ENCODE data around the gene SMPD2.

Gene SMPD2

DNA sequence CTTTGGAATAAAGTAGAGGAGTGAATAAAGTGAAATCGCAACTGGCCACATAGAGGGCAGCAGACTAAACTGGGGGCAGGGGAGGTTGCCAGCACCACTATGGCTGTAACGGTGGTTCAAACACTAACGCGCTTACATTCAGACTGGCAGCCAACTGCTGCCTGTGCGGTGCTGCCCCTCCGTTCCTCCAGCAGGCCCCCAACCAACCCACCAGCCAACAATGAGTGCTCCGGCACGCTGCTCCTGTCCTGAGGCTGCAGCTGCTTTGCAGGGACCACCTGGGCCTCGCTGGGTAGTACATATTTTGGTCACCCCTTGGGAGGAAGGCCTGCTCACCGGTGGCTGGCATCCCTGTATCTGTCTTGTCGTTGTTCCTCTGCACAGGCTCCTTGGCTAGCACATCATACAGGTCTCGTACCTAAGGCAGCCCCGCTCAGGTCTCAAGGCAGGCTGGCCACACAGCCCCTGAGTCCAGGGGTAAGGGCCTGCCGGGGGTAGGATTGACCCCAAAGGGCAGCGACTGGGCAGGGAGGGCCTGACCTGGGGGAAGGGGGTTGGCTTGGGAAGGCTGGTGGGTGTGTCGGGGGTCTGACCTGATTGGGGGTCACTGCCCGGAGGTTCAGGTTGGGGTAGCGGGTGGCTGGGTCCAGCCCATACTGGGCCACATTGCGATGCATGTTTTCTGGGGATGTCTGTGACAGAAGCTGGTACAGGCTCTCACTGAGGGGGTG lies 8.7 kb downstream of the SMPD2 start:
- no peak overlapping the region for H3K4ac ChIP-seq (ENCODE audit: low read depth, low read length)

DNA sequence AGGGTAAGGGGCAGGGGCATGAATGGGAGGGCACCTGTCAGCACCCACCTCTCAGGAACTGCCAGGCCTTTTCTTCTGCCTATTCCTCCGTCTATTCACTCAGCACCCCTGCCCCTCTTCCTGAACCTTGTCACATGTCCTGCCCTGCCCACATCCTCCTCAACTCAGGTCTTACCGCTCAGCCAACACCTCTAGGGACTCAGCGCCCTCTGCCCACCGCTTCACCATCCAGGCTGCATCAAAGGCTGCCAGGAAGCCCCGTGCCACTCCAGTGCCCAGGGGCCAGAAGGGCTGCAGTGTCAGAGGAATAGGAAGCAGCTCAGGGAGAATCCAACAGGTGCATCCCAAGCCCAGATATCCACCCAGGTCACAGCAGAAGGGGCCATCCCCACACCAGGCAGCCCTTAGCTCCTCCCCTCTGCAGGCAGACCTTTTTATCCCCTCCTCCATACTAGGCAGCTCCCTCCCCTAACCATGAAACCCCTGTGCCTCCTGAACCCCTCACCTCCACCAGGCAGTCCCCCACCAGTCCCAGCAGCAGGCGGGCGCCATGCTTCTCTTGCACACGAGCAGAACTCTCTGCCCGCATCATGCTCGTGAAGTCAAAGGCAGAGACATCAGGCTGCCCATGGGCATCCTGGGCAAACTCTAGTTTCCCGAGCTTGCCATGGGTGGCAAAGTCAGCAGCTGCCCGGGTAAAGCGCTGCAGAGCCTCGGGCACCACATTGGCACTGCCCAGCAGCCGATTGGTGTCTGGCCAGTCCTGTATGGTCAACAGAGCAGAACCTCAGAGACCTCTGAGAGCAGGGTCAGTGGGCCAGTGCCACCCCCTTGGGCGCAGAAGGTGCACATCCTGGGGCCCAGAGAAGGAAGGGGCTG lies 9.5 kb downstream of the SMPD2 start:
- H3K79me2 ChIP-seq (ENCODE audit: control insufficient read depth, insufficient read depth, low read length, poor library complexity): no peaks in the 10 kb centered on the region
- H3K23ac ChIP-seq (ENCODE audit: low read length): no peak overlapping the region
- H3K4me2 ChIP-seq (ENCODE audit: low read length): no peak overlapping the region
- H3K14ac ChIP-seq (ENCODE audit: low read length): no peak overlapping the region
- H2BK12ac ChIP-seq (ENCODE audit: low read length): no peak overlapping the region
- peaks cover 2% of the 10 kb centered on the region for H3K79me1 ChIP-seq (ENCODE audit: low read length)
- no peak overlapping the region for H3K4me3 ChIP-seq (ENCODE audit: low read depth, low read length)
- H3K27me3 ChIP-seq (ENCODE audit: insufficient read depth, low read length): no peaks in the 10 kb centered on the region
- H2BK120ac ChIP-seq (ENCODE audit: insufficient read depth, low read length, poor library complexity): no peak overlapping the region
- no peak overlapping the region for H2AK5ac ChIP-seq (ENCODE audit: low read length)
- no peak overlapping the region for H3K18ac ChIP-seq (ENCODE audit: low read length)
- H3K9me3 ChIP-seq (ENCODE audit: insufficient read depth, low read depth, low read length): no peaks in the 10 kb centered on the region
- no peak overlapping the region for H4K12ac ChIP-seq (ENCODE audit: low read depth, low read length)
- H3K4me1 ChIP-seq (ENCODE audit: control insufficient read depth in 1 of 2, insufficient read depth in 2 of 2, low read length in 2 of 2): peaks cover 0 to 3% of the 10 kb centered on the region in 2 experiments
- H3K4ac ChIP-seq (ENCODE audit: low read depth, low read length): no peak overlapping the region
- no peak for DNase-seq
- H2AFZ ChIP-seq (ENCODE audit: insufficient read depth, low read length, poor library complexity): no peak overlapping the region
- no peak overlapping the region for H3K27ac ChIP-seq (ENCODE audit: low read depth, low read length)
- no peak overlapping the region for H3K9ac ChIP-seq (ENCODE audit: low read length)
- peaks cover 54 to 63% of the 10 kb centered on the region in 2 experiments for H3K36me3 ChIP-seq (ENCODE audit: control insufficient read depth in 1 of 2, insufficient read depth in 2 of 2, low read length in 2 of 2)
- WGBS (ENCODE audit: extremely low coverage, insufficient coverage, insufficient read length): no CpG with 5 or more reads among the region's 16 CpGs
- no peak overlapping the region for H2BK5ac ChIP-seq (ENCODE audit: low read depth, low read length, poor library complexity)
- H4K8ac ChIP-seq (ENCODE audit: low read depth, low read length): no peak overlapping the region
- no peak overlapping the region for H4K91ac ChIP-seq (ENCODE audit: low read depth, low read length)

More for the DNA sequence above, 8.7 kb downstream of the SMPD2 start:
- Histone ChIP-seq H3K18ac (ENCODE audit: low read length) (no peak overlapping the region), H2BK5ac (ENCODE audit: low read depth, low read length, poor library complexity) (no peak overlapping the region), H3K23ac (ENCODE audit: low read length) (no peak overlapping the region), H2BK12ac (ENCODE audit: low read length) (no peak overlapping the region), H3K4me1 (ENCODE audit: control insufficient read depth in 1 of 2, insufficient read depth in 2 of 2, low read length in 2 of 2) (no peaks in the 10 kb centered on the region), H2BK120ac (ENCODE audit: insufficient read depth, low read length, poor library complexity) (no peak overlapping the region), H2AK5ac (ENCODE audit: low read length) (no peak overlapping the region), H3K79me2 (ENCODE audit: control insufficient read depth, insufficient read depth, low read length, poor library complexity) (no peaks in the 10 kb centered on the region), H4K8ac (ENCODE audit: low read depth, low read length) (no peak overlapping the region), H3K9me3 (ENCODE audit: insufficient read depth, low read depth, low read length) (no peaks in the 10 kb centered on the region), H3K79me1 (ENCODE audit: low read length) (no peaks in the 10 kb centered on the region), H2AFZ (ENCODE audit: insufficient read depth, low read length, poor library complexity) (no peak overlapping the region), H3K9ac (ENCODE audit: low read length) (no peak overlapping the region), H3K14ac (ENCODE audit: low read length) (no peak overlapping the region), H4K91ac (ENCODE audit: low read depth, low read length) (no peak overlapping the region), H4K12ac (ENCODE audit: low read depth, low read length) (no peak overlapping the region), H3K4me3 (ENCODE audit: low read depth, low read length) (no peak overlapping the region), H3K36me3 (ENCODE audit: control insufficient read depth in 1 of 2, insufficient read depth in 2 of 2, low read length in 2 of 2) (peaks cover 62 to 71% of the 10 kb centered on the region in 2 experiments), H3K27ac (ENCODE audit: low read depth, low read length) (no peak overlapping the region), H3K27me3 (ENCODE audit: insufficient read depth, low read length) (no peaks in the 10 kb centered on the region), H3K4me2 (ENCODE audit: low read length) (no peak overlapping the region)
- DNase-seq: no peak
- no CpG with 5 or more reads among the region's 19 CpGs for WGBS (ENCODE audit: extremely low coverage, insufficient coverage, insufficient read length)

DNA sequence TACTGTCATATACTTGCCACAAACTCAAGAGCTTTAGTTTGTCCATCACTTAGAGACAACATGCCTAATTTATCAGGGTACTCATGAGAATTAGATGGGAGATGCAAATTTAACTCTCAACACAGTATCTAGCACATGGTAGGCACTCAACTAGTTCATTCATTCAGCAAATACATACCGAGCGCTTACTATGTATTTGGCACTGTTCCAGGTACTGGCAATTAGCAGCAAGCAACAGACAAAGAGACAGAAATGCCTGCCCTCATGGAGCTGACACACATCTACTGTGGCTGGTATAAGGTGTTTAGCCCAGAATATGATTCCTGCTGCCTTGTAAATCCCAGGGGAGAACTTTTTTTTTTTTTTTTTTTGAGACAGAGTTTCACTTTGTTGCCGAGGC lies 10.3 kb downstream of the SMPD2 start:
- Histone ChIP-seq H3K4me1 (ENCODE audit: control insufficient read depth in 1 of 2, insufficient read depth in 2 of 2, low read length in 2 of 2) (peaks cover 0 to 3% of the 10 kb centered on the region in 2 experiments), H3K4ac (ENCODE audit: low read depth, low read length) (no peak overlapping the region), H3K79me1 (ENCODE audit: low read length) (peaks cover 7% of the 10 kb centered on the region), H2BK5ac (ENCODE audit: low read depth, low read length, poor library complexity) (no peak overlapping the region), H3K4me2 (ENCODE audit: low read length) (no peak overlapping the region), H2BK12ac (ENCODE audit: low read length) (no peak overlapping the region), H3K9ac (ENCODE audit: low read length) (no peak overlapping the region), H2BK120ac (ENCODE audit: insufficient read depth, low read length, poor library complexity) (no peak overlapping the region), H3K9me3 (ENCODE audit: insufficient read depth, low read depth, low read length) (no peaks in the 10 kb centered on the region), H3K23ac (ENCODE audit: low read length) (no peak overlapping the region), H4K91ac (ENCODE audit: low read depth, low read length) (no peak overlapping the region), H3K27me3 (ENCODE audit: insufficient read depth, low read length) (no peaks in the 10 kb centered on the region), H2AK5ac (ENCODE audit: low read length) (no peak overlapping the region), H4K8ac (ENCODE audit: low read depth, low read length) (no peak overlapping the region), H2AFZ (ENCODE audit: insufficient read depth, low read length, poor library complexity) (no peak overlapping the region), H3K14ac (ENCODE audit: low read length) (no peak overlapping the region), H3K27ac (ENCODE audit: low read depth, low read length) (no peak overlapping the region), H3K36me3 (ENCODE audit: control insufficient read depth in 1 of 2, insufficient read depth in 2 of 2, low read length in 2 of 2) (peaks cover 46 to 56% of the 10 kb centered on the region in 2 experiments), H3K18ac (ENCODE audit: low read length) (no peak overlapping the region), H4K12ac (ENCODE audit: low read depth, low read length) (no peak overlapping the region), H3K4me3 (ENCODE audit: low read depth, low read length) (no peak overlapping the region), H3K79me2 (ENCODE audit: control insufficient read depth, insufficient read depth, low read length, poor library complexity) (peaks cover 4% of the 10 kb centered on the region)
- no peak for DNase-seq
- no CpG with 5 or more reads among the region's 3 CpGs for WGBS (ENCODE audit: extremely low coverage, insufficient coverage, insufficient read length)

DNA sequence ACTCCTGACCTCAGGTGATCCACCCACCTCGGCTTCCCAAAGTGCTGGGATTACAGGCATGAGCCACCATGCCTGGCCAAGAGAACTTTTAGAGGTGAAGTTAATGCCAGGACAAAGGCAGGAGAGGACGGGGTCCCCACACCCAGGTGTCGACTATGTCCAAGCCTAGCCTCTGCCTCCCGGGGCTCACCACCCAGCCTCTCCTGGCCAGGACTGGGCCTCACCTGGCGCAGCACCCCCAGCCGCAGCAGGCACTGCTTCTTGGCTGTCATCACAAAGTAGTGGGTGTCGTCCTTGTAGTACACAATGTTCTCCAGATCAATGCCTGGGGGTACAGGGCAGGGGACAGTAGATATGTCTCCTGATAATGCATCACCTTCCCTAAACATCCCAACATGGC lies 10.9 kb downstream of the SMPD2 start:
- no peak overlapping the region for H2BK5ac ChIP-seq (ENCODE audit: low read depth, low read length, poor library complexity)
- peaks cover 1% of the 10 kb centered on the region for H3K9me3 ChIP-seq (ENCODE audit: insufficient read depth, low read depth, low read length)
- no peak overlapping the region for H3K23ac ChIP-seq (ENCODE audit: low read length)
- H3K4me2 ChIP-seq (ENCODE audit: low read length): no peak overlapping the region
- WGBS (ENCODE audit: extremely low coverage, insufficient coverage, insufficient read length): no CpG with 5 or more reads among the region's 7 CpGs
- no peak overlapping the region for H2AK5ac ChIP-seq (ENCODE audit: low read length)
- H3K4me1 ChIP-seq (ENCODE audit: control insufficient read depth in 1 of 2, insufficient read depth in 2 of 2, low read length in 2 of 2): peaks cover 3 to 8% of the 10 kb centered on the region in 2 experiments
- H3K27ac ChIP-seq (ENCODE audit: low read depth, low read length): no peak overlapping the region
- peaks cover 9% of the 10 kb centered on the region for H3K79me1 ChIP-seq (ENCODE audit: low read length)
- H3K4ac ChIP-seq (ENCODE audit: low read depth, low read length): no peak overlapping the region
- no peak overlapping the region for H3K18ac ChIP-seq (ENCODE audit: low read length)
- H3K27me3 ChIP-seq (ENCODE audit: insufficient read depth, low read length): no peaks in the 10 kb centered on the region
- no peak overlapping the region for H3K14ac ChIP-seq (ENCODE audit: low read length)
- H4K8ac ChIP-seq (ENCODE audit: low read depth, low read length): no peak overlapping the region
- no peak for DNase-seq
- H4K91ac ChIP-seq (ENCODE audit: low read depth, low read length): no peak overlapping the region
- H2BK120ac ChIP-seq (ENCODE audit: insufficient read depth, low read length, poor library complexity): no peak overlapping the region
- no peak overlapping the region for H3K4me3 ChIP-seq (ENCODE audit: low read depth, low read length)
- H2AFZ ChIP-seq (ENCODE audit: insufficient read depth, low read length, poor library complexity): no peak overlapping the region
- no peak overlapping the region for H2BK12ac ChIP-seq (ENCODE audit: low read length)
- H3K36me3 ChIP-seq (ENCODE audit: control insufficient read depth in 1 of 2, insufficient read depth in 2 of 2, low read length in 2 of 2): peaks cover 40 to 50% of the 10 kb centered on the region in 2 experiments
- H3K9ac ChIP-seq (ENCODE audit: low read length): no peak overlapping the region
- H3K79me2 ChIP-seq (ENCODE audit: control insufficient read depth, insufficient read depth, low read length, poor library complexity): peaks cover 7% of the 10 kb centered on the region
- H4K12ac ChIP-seq (ENCODE audit: low read depth, low read length): no peak overlapping the region

Measured in trophoblast cell (in vitro differentiated cells and primary cell).